HepG2 (cell line): ENCODE measurements around the gene SETD5. TPM values are rescaled to one million over a fixed set of nuclear protein-coding genes. Genes with fewer than 3 reads are reported as not detected.

Experiments
- JUN ChIP-seq: sonication (generic); formaldehyde crosslinking; IDR thresholded peaks from 2 replicates; pipeline ENCODE4 v1.4.0; 2020; ENCODE audit warnings: mild to moderate bottlenecking, missing genetic modification reagents
- NFAT5 ChIP-seq: sonication (generic); formaldehyde crosslinking; IDR thresholded peaks from 2 replicates; pipeline ENCODE4 v1.4.0; 2020; ENCODE audit warnings: missing genetic modification reagents
- PBX3 ChIP-seq: sonication (generic); formaldehyde crosslinking; IDR thresholded peaks from 2 replicates; pipeline ENCODE4 v1.8.1; 2023; ENCODE audit warnings: missing genetic modification reagents, inconsistent platforms, borderline replicate concordance
- POLR2A ChIP-seq, 2 experiments: IDR thresholded peaks; 2 replicates each; pipeline ENCODE4 v1.6.1; 2011; ENCODE audit warnings: low read depth in 2 of 2, low read length in 2 of 2, mild to moderate bottlenecking in 1 of 2, moderate library complexity in 1 of 2; ENCODE audit not compliant: insufficient read depth in 1 of 2
- SSRP1 ChIP-seq: IDR thresholded peaks from 2 replicates; pipeline ENCODE4 v1.6.1; 2016; ENCODE audit warnings: control low read depth
- ZNF160 ChIP-seq: sonication (generic); formaldehyde crosslinking; IDR thresholded peaks from 2 replicates; pipeline ENCODE4 v1.8.0; 2022; ENCODE audit warnings: mild to moderate bottlenecking, inconsistent platforms, missing genetic modification reagents
- ZNF572 ChIP-seq: sonication (generic); formaldehyde crosslinking; IDR thresholded peaks from 2 replicates; pipeline ENCODE4 v1.5.1; 2020; ENCODE audit warnings: mild to moderate bottlenecking, missing genetic modification reagents
- ZNF598 ChIP-seq: sonication (generic); formaldehyde crosslinking; IDR thresholded peaks from 2 replicates; pipeline ENCODE4 v1.5.1; 2020; ENCODE audit warnings: mild to moderate bottlenecking, missing genetic modification reagents, borderline replicate concordance
- ZNF616 ChIP-seq: sonication (generic); formaldehyde crosslinking; IDR thresholded peaks from 2 replicates; pipeline ENCODE4 v1.5.0; 2020; ENCODE audit warnings: low read depth, mild to moderate bottlenecking, missing genetic modification reagents
- ZNF646 ChIP-seq: sonication (generic); formaldehyde crosslinking; IDR thresholded peaks from 2 replicates; pipeline ENCODE4 v1.9.0; 2021; ENCODE audit warnings: mild to moderate bottlenecking, missing genetic modification reagents
- ZNF773 ChIP-seq: sonication (generic); formaldehyde crosslinking; IDR thresholded peaks from 2 replicates; pipeline ENCODE4 v1.4.0; 2020; ENCODE audit warnings: missing genetic modification reagents, borderline replicate concordance
- ZSCAN29 ChIP-seq: sonication (generic); formaldehyde crosslinking; conservative IDR thresholded peaks from 2 replicates; pipeline ENCODE4 v1.4.0; 2020; ENCODE audit warnings: mild to moderate bottlenecking, missing genetic modification reagents
- ZUFSP ChIP-seq: sonication (generic); formaldehyde crosslinking; IDR thresholded peaks from 2 replicates; pipeline ENCODE4 v1.9.0; 2021; ENCODE audit warnings: missing genetic modification reagents, mild to moderate bottlenecking, borderline replicate concordance
- polyA plus RNA-seq, 8 experiments: library from polyadenylated mRNA; depleted of rRNA in 3 of 8; stranded (reverse) in 7 of 8; unstranded in 1 of 8; fragments of >200 nt; fragmentation: Illumina TruSeq in 4 of 8; extraction: Trizol in 4 of 8; gene quantifications; 2 replicates each; pipeline versions ENCODE4 v1.2.1 to v1.2.3, GENCODE V29; 2011 to 2016; ENCODE audit warnings: low read depth in 4 of 8, missing spikeins in 1 of 8, mixed read lengths in 1 of 8; ENCODE audit not compliant: insufficient read depth in 1 of 8
- total RNA-seq, 5 experiments: library from RNA; depleted of rRNA; stranded (reverse); fragments of >200 nt; fragmentation: Illumina TruSeq; extraction: Trizol; gene quantifications; 2 replicates each; pipeline ENCODE4 v1.2.3, GENCODE V29; 2016; ENCODE audit warnings: low read depth in 1 of 5

Gene SETD5
- total and polyA plus RNA-seq, 2 of the 13 experiments (the other 11 are each of a cell fraction or from before 2014, with no cell fraction given) = 46.8 to 95.8 TPM

GRCh38 chr3:9395570-9396300 is 1.7 kb upstream of the SETD5 start (continued):
- TF ChIP-seq ZNF646 (CRISPR knock-in tag) = no peak
- TF ChIP-seq PBX3 (CRISPR knock-in tag) = no peak
- TF ChIP-seq ZUFSP (CRISPR knock-in tag) = no peak
- no peak for TF ChIP-seq NFAT5 (CRISPR knock-in tag)
- no peak for TF ChIP-seq JUN
- TF ChIP-seq ZNF773 (CRISPR knock-in tag) = no peak
- peak in 1 of 2 experiments; percentile 11; a peak in 1 of 4 replicates for TF ChIP-seq POLR2A (IDR thresholded peaks at IDR 0.05; ENCODE audit: insufficient read depth in 1 of 2, low read depth in 2 of 2, low read length in 2 of 2)
- no peak for TF ChIP-seq ZNF616
- TF ChIP-seq ZNF160 = 0 out of 2 replicates have a peak, but pooled peaks have one; percentile 6
- 0 out of 2 replicates have a peak, but pooled peaks have one; percentile 22 for TF ChIP-seq SSRP1 (CRISPR knock-in tag)
- TF ChIP-seq ZSCAN29 = no peak
- TF ChIP-seq ZNF598 (CRISPR knock-in tag) = no peak
- TF ChIP-seq ZNF572 (CRISPR knock-in tag) = no peak
